H1 (cell line): ENCODE measurements around the gene CAMKK2. TPM values are rescaled to one million over a fixed set of nuclear protein-coding genes. Genes with fewer than 3 reads are reported as not detected.

ENCODE experiments used
- CTCF ChIA-PET: fragments of 300-600 bp; sonication (Branson Sonifier 250); formaldehyde crosslinking; loops from one replicate; lab custom pipeline; 2021; ENCODE audit not compliant: partially characterized antibody; lab: Charles Lee
- POLR2A ChIA-PET: fragments of 300-600 bp; sonication (Branson Sonifier 250); formaldehyde crosslinking; loops from one replicate; lab custom pipeline; 2021; ENCODE audit warnings: inconsistent platforms; ENCODE audit not compliant: partially characterized antibody; lab: Charles Lee
- DNase-seq, 2 experiments: peaks; one replicate each; pipeline versions ENCODE4 v3.0.0 to v3.0.0-alpha.2; 2010 to 2022; ENCODE audit warnings: low spot score in 2 of 2, low read depth in 1 of 2, mixed read lengths in 1 of 2
- FAIRE-seq: peaks from 2 replicates; lab custom pipeline; 2011; peaks lifted over from hg19 to GRCh38; lab: Jason Lieb, UNC
- H2AFZ ChIP-seq: 2 replicates; pipeline ENCODE4 v1.8.1; 2012; ENCODE audit warnings: low read length, inconsistent platforms
- H2AK5ac ChIP-seq: 2 replicates; pipeline ENCODE4 v1.6.1; 2013; ENCODE audit warnings: low read depth, low read length
- H2BK120ac ChIP-seq: replicated peaks from 2 replicates; pipeline ENCODE3; 2013; ENCODE audit warnings: low read depth, low read length, inconsistent platforms
- H2BK12ac ChIP-seq: 2 replicates; pipeline ENCODE4 v1.6.1; 2013; ENCODE audit warnings: low read depth, low read length
- H2BK15ac ChIP-seq: 2 replicates; pipeline ENCODE4 v1.6.1; 2013; ENCODE audit warnings: low read length
- H2BK20ac ChIP-seq: 2 replicates; pipeline ENCODE4 v1.6.1; 2013; ENCODE audit warnings: low read length
- H2BK5ac ChIP-seq: 2 replicates; pipeline ENCODE4 v1.6.1; 2013; ENCODE audit warnings: low read depth, low read length
- H3K14ac ChIP-seq: 2 replicates; pipeline ENCODE4 v1.6.1; 2013; ENCODE audit warnings: inconsistent platforms; ENCODE audit not compliant: insufficient read length
- H3K18ac ChIP-seq: 2 replicates; pipeline ENCODE4 v1.6.1; 2013; ENCODE audit warnings: low read length; ENCODE audit errors: extremely low read depth
- H3K23ac ChIP-seq: 2 replicates; pipeline ENCODE4 v1.6.1; 2013; ENCODE audit warnings: inconsistent platforms; ENCODE audit not compliant: insufficient read length
- H3K23me2 ChIP-seq: 2 replicates; pipeline ENCODE4 v1.6.1; 2013; ENCODE audit warnings: low read depth, low read length
- H3K27ac ChIP-seq: 2 replicates; pipeline ENCODE4 v1.6.1; 2011; ENCODE audit warnings: low read depth, low read length, inconsistent platforms
- H3K27me3 ChIP-seq, 4 experiments: replicated peaks in 1 of 4; 1 replicate in 1 of 4; 2 replicates in 3 of 4; pipeline versions ENCODE4 v1.6.1 to v1.8.1; 2011 to 2013; ENCODE audit warnings: low read length in 3 of 4, mild to moderate bottlenecking in 3 of 4, inconsistent platforms in 2 of 4, mixed read lengths in 2 of 4, moderate library complexity in 1 of 4; ENCODE audit not compliant: control insufficient read depth in 3 of 4, insufficient read depth in 3 of 4; ENCODE audit errors: extremely low read depth in 1 of 4
- H3K36me3 ChIP-seq, 4 experiments: 2 replicates each; pipeline versions ENCODE4 v1.6.1 to v1.8.1; 2011 to 2013; ENCODE audit warnings: mild to moderate bottlenecking in 4 of 4, low read length in 3 of 4, moderate library complexity in 2 of 4, control low read depth in 1 of 4, inconsistent platforms in 1 of 4; ENCODE audit not compliant: insufficient read depth in 4 of 4, control insufficient read depth in 2 of 4
- H3K4ac ChIP-seq: replicated peaks from 2 replicates; pipeline ENCODE3; 2013; ENCODE audit warnings: low read length, low read depth, mixed read lengths, inconsistent platforms; ENCODE audit not compliant: insufficient read length
- H3K4me1 ChIP-seq, 4 experiments: replicated peaks in 1 of 4; 1 replicate in 1 of 4; 2 replicates in 3 of 4; pipeline versions ENCODE4 v1.6.1 to v1.8.1; 2011 to 2013; ENCODE audit warnings: low read length in 3 of 4, inconsistent platforms in 2 of 4, mixed read lengths in 1 of 4; ENCODE audit not compliant: insufficient read depth in 4 of 4, control insufficient read depth in 3 of 4
- H3K4me2 ChIP-seq, 2 experiments: 2 replicates each; pipeline versions ENCODE4 v1.6.1 to v1.8.1; 2011 to 2013; ENCODE audit warnings: low read depth in 2 of 2, low read length in 2 of 2, control low read depth in 1 of 2, inconsistent platforms in 1 of 2, mild to moderate bottlenecking in 1 of 2; ENCODE audit not compliant: insufficient read depth in 1 of 2
- H3K4me3 ChIP-seq, 4 experiments: fragments of 200-600, 300-600 bp in 1 of 4; sonication (generic), shearing (Covaris generic), sonication (Bioruptor Twin) in 1 of 4; 2 replicates each; pipeline versions ENCODE4 v1.5.1 to v1.8.1; 2011 to 2016; ENCODE audit warnings: low read length in 4 of 4, low read depth in 3 of 4, control low read depth in 2 of 4, inconsistent platforms in 2 of 4, mild to moderate bottlenecking in 2 of 4, mixed read lengths in 1 of 4, moderate library complexity in 1 of 4; ENCODE audit not compliant: insufficient read depth in 2 of 4; ENCODE audit errors: extremely low read depth in 1 of 4
- H3K56ac ChIP-seq: replicated peaks from 2 replicates; pipeline ENCODE3; 2013; ENCODE audit warnings: low read depth, mild to moderate bottlenecking, mixed read lengths, low read length, inconsistent platforms; ENCODE audit not compliant: insufficient read length
- H3K79me1 ChIP-seq: 2 replicates; pipeline ENCODE4 v1.6.1; 2013; ENCODE audit warnings: low read depth, low read length, control low read depth
- H3K79me2 ChIP-seq, 2 experiments: 2 replicates each; pipeline versions ENCODE4 v1.6.1 to v1.8.1; 2012 to 2013; ENCODE audit warnings: low read length in 2 of 2, mild to moderate bottlenecking in 2 of 2, inconsistent platforms in 1 of 2; ENCODE audit not compliant: insufficient read depth in 2 of 2, control insufficient read depth in 1 of 2
- H3K9ac ChIP-seq, 4 experiments: replicated peaks in 1 of 4; 1 replicate in 1 of 4; 2 replicates in 3 of 4; pipeline versions ENCODE4 v1.6.1 to v1.8.1; 2011 to 2013; ENCODE audit warnings: low read depth in 3 of 4, low read length in 3 of 4, control low read depth in 2 of 4, mild to moderate bottlenecking in 2 of 4, moderate library complexity in 2 of 4, inconsistent platforms in 1 of 4; ENCODE audit errors: extremely low read depth in 1 of 4
- H3K9me3 ChIP-seq, 2 experiments: 2 replicates each; pipeline versions ENCODE4 v1.6.1 to v1.8.1; 2012 to 2013; ENCODE audit warnings: mild to moderate bottlenecking in 2 of 2, moderate library complexity in 2 of 2, control low read depth in 1 of 2, inconsistent platforms in 1 of 2, low read depth in 1 of 2, low read length in 1 of 2, mixed read lengths in 1 of 2; ENCODE audit not compliant: insufficient read depth in 2 of 2
- H4K20me1 ChIP-seq, 2 experiments: replicated peaks in 1 of 2; 2 replicates each; pipeline versions ENCODE3 to v1.8.1; 2011 to 2013; ENCODE audit warnings: inconsistent platforms in 2 of 2, low read length in 2 of 2, mild to moderate bottlenecking in 1 of 2; ENCODE audit not compliant: insufficient read depth in 2 of 2, control insufficient read depth in 1 of 2
- H4K5ac ChIP-seq: 2 replicates; pipeline ENCODE4 v1.6.1; 2013; ENCODE audit warnings: low read length, low read depth, mixed read lengths, inconsistent platforms; ENCODE audit not compliant: insufficient read length
- H4K8ac ChIP-seq: 2 replicates; pipeline ENCODE4 v1.8.0; 2013; ENCODE audit warnings: mild to moderate bottlenecking, moderate library complexity, low read length, inconsistent platforms; ENCODE audit not compliant: insufficient read depth; ENCODE audit errors: extremely low read depth
- H4K91ac ChIP-seq: replicated peaks from 2 replicates; pipeline ENCODE3; 2013; ENCODE audit warnings: low read length, mixed read lengths, inconsistent platforms; ENCODE audit not compliant: insufficient read length
- BACH1 ChIP-seq: IDR thresholded peaks from 2 replicates; pipeline ENCODE4 v1.6.1; 2012; ENCODE audit warnings: low read length, improper control_type of control experiment
- GABPA ChIP-seq: IDR thresholded peaks from 2 replicates; pipeline ENCODE4 v1.6.1; 2011; ENCODE audit warnings: mild to moderate bottlenecking, low read length, moderate library complexity, borderline replicate concordance; ENCODE audit not compliant: insufficient read depth
- JUND ChIP-seq: IDR thresholded peaks from 2 replicates; pipeline ENCODE4 v1.6.1; 2011; ENCODE audit warnings: mild to moderate bottlenecking, improper control_type of control experiment, low read length
- NANOG ChIP-seq: IDR thresholded peaks from 2 replicates; pipeline ENCODE4 v1.6.1; 2011; ENCODE audit warnings: low read length, low read depth, mild to moderate bottlenecking, inconsistent platforms; ENCODE audit not compliant: insufficient read depth, poor library complexity, severe bottlenecking
- SIN3A ChIP-seq, 2 experiments: IDR thresholded peaks in 1 of 2; conservative IDR thresholded peaks in 1 of 2; 2 replicates each; pipeline ENCODE4 v1.6.1; 2011 to 2012; ENCODE audit warnings: low read length in 2 of 2, improper control_type of control experiment in 1 of 2, low read depth in 1 of 2, mild to moderate bottlenecking in 1 of 2
- SIRT6 ChIP-seq: IDR thresholded peaks from one replicate; pipeline ENCODE4 v1.7.1; 2012; ENCODE audit warnings: low read length, inconsistent platforms
- WGBS, 2 experiments: shearing (Covaris generic) in 1 of 2; methylation state at CpG; one replicate each; pipeline versions ENCODE4 v1.1.6 to v1.1.7; 2013 to 2015; ENCODE audit warnings: low lambda C conversion rate in 2 of 2, mixed read lengths in 2 of 2, inconsistent platforms in 1 of 2, low coverage in 1 of 2, missing lambda C conversion rate in 1 of 2; ENCODE audit not compliant: insufficient replicate concordance in 2 of 2, insufficient coverage in 1 of 2, insufficient read length in 1 of 2; ENCODE audit errors: extremely low coverage in 1 of 2, missing lambda C conversion rate in 1 of 2; 5-methylcytosine and 5-hydroxymethylcytosine counted together
- polyA plus RNA-seq, 7 experiments: library from polyadenylated mRNA; depleted of rRNA in 3 of 7; stranded (reverse) in 5 of 7; unstranded in 2 of 7; fragments of >200 nt in 5 of 7; fragments of 200-250 nt in 2 of 7; gene quantifications; 1 replicate in 5 of 7; 2 replicates in 1 of 7; 4 replicates in 1 of 7; pipeline versions ENCODE4 v1.2.1 to v1.2.3, GENCODE V29; 2011 to 2013; ENCODE audit warnings: missing spikeins in 2 of 7, mixed read lengths in 2 of 7
- total RNA-seq: library from RNA; stranded (reverse); fragmentation: NEBNext Ultra II Directional; extraction: Animal tissue kit (Norgen Biotek cat#: 25700); gene quantifications from 2 replicates; pipeline ENCODE4 v1.2.1, GENCODE V29; 2021
- TF ChIP-seq, protein P1 (sequence below): IDR thresholded peaks from 2 replicates; pipeline ENCODE4 v1.6.1; 2011; ENCODE audit warnings: low read depth, mild to moderate bottlenecking, low read length; ENCODE audit not compliant: insufficient read depth

CAMKK2 gene
- total and polyA plus RNA-seq, 2 of the 8 experiments (the other 6 are each of a cell fraction or from before 2014, with no cell fraction given), result 29.6 to 30.6 TPM

DNA sequence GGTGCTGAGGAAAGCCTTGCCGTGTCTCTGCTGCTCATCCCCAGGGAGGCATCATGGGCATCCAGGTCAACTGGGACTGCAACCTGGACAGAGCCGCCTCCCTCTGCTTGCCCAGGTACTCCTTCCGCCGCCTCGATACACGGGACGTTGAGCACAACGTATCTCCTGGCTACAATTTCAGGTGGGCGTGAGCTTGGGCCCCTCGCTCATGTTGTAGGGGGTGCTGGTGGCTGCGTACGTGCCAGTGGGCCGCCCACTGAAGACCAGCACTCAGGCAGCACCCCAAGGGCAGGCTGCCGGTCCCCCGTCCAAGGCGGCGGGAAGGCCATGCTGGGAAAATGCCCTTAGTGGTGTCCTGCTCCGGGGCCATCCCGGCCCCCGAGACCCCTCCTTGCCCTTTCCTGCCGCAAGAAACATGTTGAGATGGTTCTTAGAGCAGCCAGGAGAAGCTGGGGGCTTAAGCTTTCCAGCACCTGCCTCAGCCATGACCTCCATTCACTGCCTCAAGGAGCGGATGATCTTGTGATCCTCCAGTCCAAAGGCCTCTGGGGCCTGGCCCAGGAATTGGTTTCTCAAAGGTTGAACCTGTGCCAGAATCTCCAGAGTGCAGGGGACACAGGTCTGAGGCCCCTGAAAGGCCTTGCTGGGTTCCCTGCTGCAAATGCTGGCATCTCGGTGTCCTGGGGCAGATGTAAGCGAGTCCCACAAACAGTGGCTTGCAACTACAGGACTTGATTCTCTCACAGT is 67.4 kb downstream of the CAMKK2 start:
- H3K4me2 ChIP-seq, result no peak overlapping the region
- H2BK20ac ChIP-seq, result no peak overlapping the region
- TF ChIP-seq NANOG, result no peak
- no peak for TF ChIP-seq BACH1
- no peak for TF ChIP-seq SIN3A (conservative IDR thresholded peaks at IDR 0.05 in 1 of 2, IDR thresholded peaks at IDR 0.05 in 1 of 2; ENCODE audit: low read depth in 1 of 2, low read length in 2 of 2)
- no peak for TF ChIP-seq SIRT6
- no peak for TF ChIP-seq GABPA
- TF ChIP-seq, protein P1, sequence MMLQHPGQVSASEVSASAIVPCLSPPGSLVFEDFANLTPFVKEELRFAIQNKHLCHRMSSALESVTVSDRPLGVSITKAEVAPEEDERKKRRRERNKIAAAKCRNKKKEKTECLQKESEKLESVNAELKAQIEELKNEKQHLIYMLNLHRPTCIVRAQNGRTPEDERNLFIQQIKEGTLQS, result no peak
- no peak for TF ChIP-seq JUND
- TF ChIP-seq, all 59 proteins: peak for 0
- no peak overlapping the region for H3K14ac ChIP-seq
- H3K36me3 ChIP-seq, result no peaks in the 10 kb centered on the region
- CTCF ChIA-PET, result interaction anchor here (1.2 to 3.5 kb wide), 6 partner anchors 10 to 226 kb away, joined by 3 to 24 read pairs (median 6); no protein-coding TSS in a partner anchor
- no peak overlapping the region for H3K56ac ChIP-seq
- H2BK12ac ChIP-seq, result no peak overlapping the region
- H3K79me2 ChIP-seq, result no peaks in the 10 kb centered on the region
- no peak overlapping the region for H3K23ac ChIP-seq
- H3K4ac ChIP-seq, result no peak overlapping the region
- H2AFZ ChIP-seq, result no peak overlapping the region
- no peak overlapping the region; the same call in 1 of the 2 replicates for H4K8ac ChIP-seq
- H3K23me2 ChIP-seq, result no peaks in the 10 kb centered on the region
- no peaks in the 10 kb centered on the region for H4K20me1 ChIP-seq
- POLR2A ChIA-PET, result interaction anchor here (1.0 kb wide), 1 partner anchor 10 kb away, joined by 3 read pairs; no protein-coding TSS in a partner anchor
- no peaks in the 10 kb centered on the region for H3K79me1 ChIP-seq
- no peak for FAIRE-seq
- H2BK15ac ChIP-seq, result no peak overlapping the region
- H3K27me3 ChIP-seq, result no peaks in the 10 kb centered on the region
- H2BK120ac ChIP-seq, result no peak overlapping the region
- no peak overlapping the region; the same call in 1 of the 2 replicates for H2BK5ac ChIP-seq
- H3K27ac ChIP-seq, result no peak overlapping the region
- no peak overlapping the region for H3K18ac ChIP-seq
- no peaks in the 10 kb centered on the region for H3K4me1 ChIP-seq
- no peak overlapping the region for H3K4me3 ChIP-seq
- no peaks in the 10 kb centered on the region for H3K9me3 ChIP-seq
- DNase-seq, result no peak
- H2AK5ac ChIP-seq, result no peak overlapping the region
- no peak overlapping the region for H4K5ac ChIP-seq
- H4K91ac ChIP-seq, result no peak overlapping the region
- 93% methylated on average over 23 of the region's 24 CpGs; no CpG with 5 or more reads in 1 of the 2 experiments for WGBS, 2 experiments
- no peak overlapping the region for H3K9ac ChIP-seq
